SK-N-MC (cell line): ENCODE measurements around the gene ABHD16B.

Experiments used
- DNase-seq: peaks from one replicate; pipeline ENCODE4 v3.0.0-alpha.2; 2011; ENCODE audit warnings: low read depth, low spot score
- H3K27ac ChIP-seq: fragments of 200-600 bp; sonication (generic); 2 replicates; pipeline ENCODE4 v1.5.1; 2016; ENCODE audit warnings: mixed run types
- H3K36me3 ChIP-seq: fragments of 200-600 bp; sonication (generic); 2 replicates; pipeline ENCODE4 v1.6.1; 2017; ENCODE audit warnings: antibody characterized with exemption, low read length, mixed read lengths; ENCODE audit not compliant: insufficient read depth
- H3K4me3 ChIP-seq: fragments of 200-600 bp; sonication (generic); 2 replicates; pipeline ENCODE4 v1.5.1; 2016
- H3K9ac ChIP-seq: fragments of 200-600 bp; sonication (generic); 2 replicates; pipeline ENCODE4 v1.8.0; 2017; ENCODE audit warnings: mixed run types, mixed read lengths; ENCODE audit not compliant: insufficient read length
- H3K9me3 ChIP-seq: fragments of 200-600 bp; sonication (generic); 2 replicates; pipeline ENCODE4 v1.6.1; 2017; ENCODE audit warnings: low read depth, mild to moderate bottlenecking, antibody characterized with exemption, low read length, moderate library complexity, mixed read lengths
- EZH2 ChIP-seq: fragments of 200-600 bp; sonication (generic); IDR thresholded peaks from one replicate; pipeline ENCODE4 v1.6.1; 2017; ENCODE audit warnings: antibody characterized with exemption
- FOXP2 ChIP-seq: optimal IDR thresholded peaks from 2 replicates; pipeline ENCODE3; 2011; ENCODE audit warnings: mild to moderate bottlenecking, moderate library complexity; ENCODE audit not compliant: insufficient read depth; ENCODE audit errors: extremely low read length, control extremely low read depth
- POLR2AphosphoS5 ChIP-seq: IDR thresholded peaks from 2 replicates; pipeline ENCODE4 v1.6.1; 2012; ENCODE audit warnings: mild to moderate bottlenecking, low read depth, low read length, borderline replicate concordance

ABHD16B gene

DNA sequence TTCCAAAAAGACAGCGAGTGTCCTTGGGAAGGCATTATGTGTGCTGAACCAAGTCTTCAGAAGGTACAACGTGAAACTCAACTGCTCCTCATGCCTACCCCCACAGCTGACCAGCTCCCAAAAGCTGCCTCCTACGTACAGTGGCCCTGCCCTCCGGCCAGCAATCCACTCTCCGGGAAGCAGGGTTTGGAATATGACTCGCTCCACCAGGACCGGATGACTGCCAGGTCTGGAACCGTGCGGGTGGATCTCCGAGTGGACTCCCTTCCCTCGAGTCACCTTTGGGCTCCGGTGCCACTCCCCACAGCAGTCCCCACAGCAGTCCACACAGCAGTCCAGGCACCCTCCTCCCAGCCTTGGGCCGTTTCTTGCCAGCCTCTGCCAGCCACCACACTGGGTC lies 34.5 kb upstream of the ABHD16B start:
- no peak for DNase-seq
- no peak overlapping the region for H3K27ac ChIP-seq
- no peak overlapping the region for H3K9ac ChIP-seq
- no peak for TF ChIP-seq EZH2
- no peak for TF ChIP-seq FOXP2
- H3K36me3 ChIP-seq: no peaks in the 10 kb centered on the region
- no peak overlapping the region for H3K4me3 ChIP-seq
- no peaks in the 10 kb centered on the region for H3K9me3 ChIP-seq

DNA sequence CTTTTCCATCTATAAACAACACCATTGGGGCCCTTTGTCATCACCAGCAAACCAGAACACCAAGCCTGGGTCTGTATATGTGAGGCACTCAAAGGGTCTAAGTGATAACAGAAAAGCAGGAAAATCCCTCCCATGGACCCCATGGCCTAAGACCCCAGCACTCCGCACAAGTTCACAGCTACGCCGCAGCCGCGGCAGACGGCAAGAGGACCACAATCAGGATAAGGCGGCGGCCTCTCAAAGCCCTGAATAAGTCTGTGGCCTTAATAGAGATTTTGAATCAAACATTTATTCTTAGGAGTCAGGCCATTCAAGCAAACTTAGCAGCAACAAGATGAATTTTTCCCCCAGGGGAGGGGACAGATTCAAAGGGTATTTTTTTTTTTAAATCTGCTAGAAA lies 33.2 kb upstream of the ABHD16B start:
- Histone ChIP-seq H3K4me3 (no peak overlapping the region), H3K36me3 (no peaks in the 10 kb centered on the region)

DNA sequence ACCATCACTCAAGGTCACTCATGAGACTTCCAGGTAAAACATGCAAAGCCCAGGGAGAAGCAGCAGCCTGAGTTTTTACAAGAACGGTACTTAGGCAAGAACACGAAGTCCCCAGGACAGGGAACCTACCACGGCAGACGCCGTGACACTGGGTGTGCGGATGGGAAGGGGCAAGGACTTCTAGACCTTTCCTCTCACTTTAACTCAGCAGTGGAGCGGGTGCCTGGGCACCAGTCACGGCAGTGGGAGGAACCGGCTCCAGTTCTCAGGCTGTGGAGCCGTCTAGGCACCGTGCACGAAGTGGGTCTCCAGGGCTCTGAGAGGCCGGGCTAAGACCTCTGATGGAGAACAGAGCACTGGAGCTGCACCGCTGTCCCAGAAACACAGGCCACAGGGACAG lies 32.8 kb upstream of the ABHD16B start:
- H3K4me3 ChIP-seq: no peak overlapping the region
- H3K9ac ChIP-seq: no peak overlapping the region
- TF ChIP-seq POLR2AphosphoS5 (no peak), FOXP2 (no peak)
- no peaks in the 10 kb centered on the region for H3K36me3 ChIP-seq
- no peaks in the 10 kb centered on the region for H3K9me3 ChIP-seq
- H3K27ac ChIP-seq: no peak overlapping the region
- no peak for DNase-seq

More for the DNA sequence above, 33.2 kb upstream of the ABHD16B start:
- no peak for DNase-seq
- Histone ChIP-seq H3K9ac (no peak overlapping the region), H3K9me3 (no peaks in the 10 kb centered on the region), H3K27ac (no peak overlapping the region)
- TF ChIP-seq EZH2: no peak
- TF ChIP-seq FOXP2: no peak
- TF ChIP-seq POLR2AphosphoS5: no peak

DNA sequence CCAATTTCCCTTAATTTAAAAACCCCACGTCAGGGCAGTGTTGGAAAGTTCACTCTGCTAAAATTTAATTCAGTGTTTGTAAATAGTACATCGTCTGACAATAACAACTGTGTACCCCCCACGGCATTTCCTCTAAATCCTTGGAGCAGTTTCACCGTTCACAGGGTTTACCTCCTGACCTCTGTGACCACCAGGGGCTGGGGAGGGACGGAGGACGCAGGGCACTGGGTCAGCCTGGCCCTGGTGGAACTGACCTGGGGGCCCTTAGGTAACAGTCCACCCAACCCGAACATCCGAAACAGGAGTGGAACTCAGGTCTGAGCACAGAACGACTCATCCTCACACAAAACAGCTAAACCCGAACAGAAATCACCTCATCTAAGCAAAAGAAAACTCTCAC lies 32.3 kb upstream of the ABHD16B start:
- no peak for TF ChIP-seq FOXP2
- no peak for TF ChIP-seq POLR2AphosphoS5
- no peak for TF ChIP-seq EZH2
- Histone ChIP-seq H3K9ac (no peak overlapping the region), H3K27ac (no peak overlapping the region), H3K9me3 (no peaks in the 10 kb centered on the region), H3K4me3 (no peak overlapping the region), H3K36me3 (no peaks in the 10 kb centered on the region)
- no peak for DNase-seq

DNA sequence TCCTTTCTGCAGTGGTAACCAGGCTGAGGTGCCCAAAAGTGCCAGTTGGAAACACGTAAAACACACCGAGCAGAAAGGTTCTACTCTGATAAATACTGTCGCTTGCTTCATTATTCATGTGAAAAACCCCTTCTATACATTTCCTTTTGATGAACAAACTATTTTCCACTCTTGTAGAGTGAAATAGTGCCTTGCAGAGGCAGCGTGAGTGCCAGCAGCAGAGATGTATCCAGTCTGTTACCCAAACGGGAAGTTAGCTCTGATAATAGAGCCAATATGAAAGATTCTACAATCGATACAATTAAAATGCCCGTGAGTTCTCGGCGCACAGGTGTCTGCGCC lies 31.7 kb upstream of the ABHD16B start:
- H3K9me3 ChIP-seq: no peaks in the 10 kb centered on the region
- peak overlapping the region; percentile 74 for H3K4me3 ChIP-seq
- no peaks in the 10 kb centered on the region for H3K36me3 ChIP-seq
- H3K9ac ChIP-seq: peak overlapping the region; percentile 15
- no peak for TF ChIP-seq POLR2AphosphoS5
- no peak for TF ChIP-seq FOXP2
- TF ChIP-seq EZH2: no peak
- DNase-seq: no peak
- no peak overlapping the region for H3K27ac ChIP-seq

DNA sequence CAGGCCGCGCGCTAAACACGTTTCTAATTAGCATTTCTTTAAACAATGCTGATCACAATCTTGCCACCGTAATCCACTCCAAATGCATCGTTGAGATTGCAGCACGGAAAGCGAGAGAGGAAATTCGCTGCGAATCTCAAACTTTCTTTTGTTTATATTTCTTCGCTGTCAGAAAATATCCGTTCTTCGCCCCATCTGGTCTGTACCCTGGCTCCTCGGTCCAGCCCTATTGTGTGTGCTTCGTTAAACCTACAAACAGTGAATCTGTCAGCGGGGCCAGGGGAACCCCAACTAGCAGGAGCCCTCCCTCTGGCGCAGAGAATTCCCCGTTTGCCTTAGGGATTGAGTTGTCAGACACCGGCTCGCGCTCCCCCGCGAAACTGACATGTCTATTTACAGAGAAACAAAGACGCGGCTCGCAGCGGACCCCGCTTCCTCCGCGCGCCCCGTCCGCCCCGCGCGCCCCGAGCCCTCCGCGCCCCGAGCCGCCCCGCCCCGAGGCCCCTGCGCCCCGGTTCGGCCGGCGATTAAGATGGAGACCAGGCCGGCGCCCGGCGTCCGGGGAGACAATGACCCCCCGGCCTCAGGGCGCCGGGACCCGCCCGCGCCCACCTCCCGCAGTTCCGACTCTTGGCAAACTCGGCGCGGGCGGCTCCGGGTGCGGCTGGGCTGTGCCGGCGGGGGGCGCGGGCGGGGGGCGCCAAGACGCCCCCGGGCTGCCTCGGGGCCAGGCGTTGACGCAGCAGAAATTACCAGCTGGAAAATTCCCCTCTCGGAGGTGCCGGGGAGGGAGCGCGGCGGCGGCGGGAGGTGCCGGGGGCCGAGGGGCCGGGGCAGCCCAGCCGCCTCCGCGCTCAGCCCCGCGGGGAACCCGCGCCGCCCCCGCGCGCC lies 31.1 kb upstream of the ABHD16B start:
- no peak for DNase-seq
- Histone ChIP-seq H3K9me3 (no peaks in the 10 kb centered on the region), H3K36me3 (no peaks in the 10 kb centered on the region), H3K9ac (peak overlapping the region; percentile 15), H3K4me3 (peak overlapping the region; percentile 74), H3K27ac (no peak overlapping the region)
- TF ChIP-seq FOXP2 (no peak), POLR2AphosphoS5 (no peak), EZH2 (no peak)

DNA sequence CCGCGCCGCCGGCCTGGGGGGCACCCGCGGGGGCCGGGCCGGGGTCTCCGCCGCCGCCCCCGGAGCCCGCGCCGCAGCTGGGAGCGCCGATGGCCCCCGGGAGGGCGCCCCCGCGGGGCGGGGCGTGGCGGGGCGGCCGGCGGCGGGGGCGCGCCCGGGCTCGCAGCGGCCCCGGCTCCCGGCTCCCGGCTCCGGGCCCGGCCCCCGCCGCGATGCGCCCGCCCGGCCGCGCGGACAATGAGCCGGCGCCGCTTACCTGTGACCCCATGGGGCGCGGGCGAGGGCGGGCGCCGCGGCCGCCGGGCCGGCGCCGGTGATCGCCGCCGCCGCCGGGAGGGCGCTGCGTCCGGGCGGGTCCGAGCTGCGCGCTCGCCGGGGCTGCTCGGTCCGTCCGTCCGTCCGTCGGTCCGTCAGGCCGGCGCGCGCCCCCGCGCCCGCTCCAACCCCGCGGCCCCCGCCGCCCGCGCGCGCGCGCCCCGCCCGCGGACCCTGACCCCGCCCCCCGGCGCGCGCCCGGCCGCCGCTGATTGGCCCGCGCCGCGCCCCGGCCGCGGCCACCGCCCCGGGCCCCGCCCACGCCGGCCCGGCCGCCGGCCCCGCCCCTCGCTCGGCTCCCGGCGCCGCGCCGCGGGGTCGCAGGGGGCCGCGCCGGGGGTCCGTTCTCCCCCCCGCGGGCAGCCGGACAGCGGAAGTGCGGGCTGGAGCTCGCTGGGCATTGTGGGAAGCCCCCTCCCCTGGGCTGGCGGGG lies 30.3 kb upstream of the ABHD16B start, which contains the start of gene ZBTB46:
Gene ZBTB46, minus strand, starts transcription at position 424 of the 748 bp plus-strand sequence. CDS start 40,507 bp downstream, outside the sequence.
- Histone ChIP-seq H3K36me3 (no peaks in the 10 kb centered on the region), H3K4me3 (peak within 1 kb of the TSS; percentile 74), H3K27ac (no peak within 1 kb of the TSS), H3K9ac (no peak within 1 kb of the TSS), H3K9me3 (no peaks in the 10 kb centered on the region)
- DNase-seq: no peak
- TF ChIP-seq FOXP2 (no peak), POLR2AphosphoS5 (no peak), EZH2 (no peak)

DNA sequence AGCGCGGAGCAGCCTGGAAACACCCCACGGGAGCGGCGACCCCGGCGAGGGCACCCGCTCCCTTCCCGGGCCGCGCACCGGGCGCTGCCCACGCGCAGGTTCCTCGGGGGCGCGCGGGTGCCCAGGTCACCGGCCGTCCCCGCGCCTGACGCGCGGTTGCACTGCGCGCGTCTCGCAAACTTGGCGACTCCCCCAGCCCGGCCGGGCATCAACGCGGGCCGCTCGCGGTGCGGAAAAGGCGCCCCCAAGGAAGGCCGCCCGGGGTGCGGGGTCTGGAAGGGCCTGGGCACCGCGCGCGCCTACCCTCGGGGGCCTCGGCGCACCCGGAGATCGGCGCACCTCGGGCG lies 29.7 kb upstream of the ABHD16B start:
- no peaks in the 10 kb centered on the region for H3K9me3 ChIP-seq
- H3K36me3 ChIP-seq: no peaks in the 10 kb centered on the region
- TF ChIP-seq EZH2: no peak
- TF ChIP-seq FOXP2: no peak
- TF ChIP-seq POLR2AphosphoS5: no peak
- H3K27ac ChIP-seq: no peak overlapping the region
- DNase-seq: no peak
- no peak overlapping the region for H3K9ac ChIP-seq
- peak overlapping the region; percentile 63 for H3K4me3 ChIP-seq

DNA sequence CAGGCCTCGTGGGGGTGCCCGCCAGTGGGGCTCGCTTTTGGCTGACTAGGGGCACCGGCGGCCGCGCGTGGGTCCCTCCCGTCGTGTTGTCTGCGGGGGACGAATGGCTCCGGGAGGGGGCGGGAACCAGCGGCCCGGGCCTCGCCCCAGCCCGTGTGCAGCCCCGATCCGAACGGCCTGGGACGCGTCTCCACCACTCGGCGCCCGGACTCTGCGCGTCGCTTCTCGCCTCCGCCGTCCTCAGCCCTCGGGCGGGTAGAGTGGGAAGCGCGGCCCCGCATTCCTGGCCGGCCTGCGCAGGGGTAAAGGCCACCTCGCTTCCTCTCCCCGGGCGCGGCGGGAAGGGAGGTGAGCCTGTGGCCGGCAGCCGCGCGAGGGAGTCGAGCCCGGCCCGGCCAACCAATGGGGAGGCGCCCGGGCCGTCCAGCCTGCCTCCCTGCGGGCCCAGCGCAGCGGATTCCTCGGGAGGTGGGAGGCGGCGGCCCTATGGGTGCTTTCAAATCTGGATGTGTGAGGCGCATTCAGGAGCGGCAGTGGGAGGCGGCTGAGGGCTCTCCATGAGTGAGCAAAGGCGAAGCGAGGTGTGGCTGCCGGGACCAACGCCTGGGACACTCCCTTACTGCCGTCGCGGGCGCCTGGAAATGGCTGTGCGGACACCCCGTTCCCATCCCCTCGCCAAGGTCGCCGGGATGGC lies 29.2 kb upstream of the ABHD16B start:
- no peak for TF ChIP-seq POLR2AphosphoS5
- TF ChIP-seq FOXP2: no peak
- TF ChIP-seq EZH2: no peak
- Histone ChIP-seq H3K36me3 (no peaks in the 10 kb centered on the region), H3K4me3 (peak overlapping the region; percentile 63), H3K9ac (no peak overlapping the region), H3K9me3 (no peaks in the 10 kb centered on the region), H3K27ac (no peak overlapping the region)
- no peak for DNase-seq
